ENCODE results near the gene KLHL12.
"Not testable (repeated sequence)": the region's sequence is repeated elsewhere in the genome, so short reads cannot be mapped to it uniquely, and the experiment has no call there.

KLHL12 gene

DNA sequence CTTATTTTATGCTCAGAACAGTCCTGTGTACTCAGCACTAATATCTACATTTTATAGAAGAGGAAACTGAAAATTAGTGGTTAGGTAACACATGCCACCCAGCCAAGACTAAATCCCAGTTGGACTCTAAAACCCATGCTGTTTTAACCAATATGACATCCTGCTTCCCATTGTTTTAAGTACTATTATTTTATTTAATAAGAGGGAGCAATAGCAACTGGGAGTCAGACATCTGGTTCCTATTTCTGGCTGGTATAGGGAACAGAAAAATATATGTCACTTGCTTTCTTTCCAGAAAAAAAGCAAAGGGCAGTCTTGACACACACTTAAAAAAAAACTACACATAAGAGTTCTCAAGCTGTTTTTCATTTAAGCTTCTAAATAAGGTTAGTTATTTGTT is 11.9 kb downstream of the KLHL12 start:
- no peak for DNase-seq (ENCODE audit: low read depth)
- TF ChIP-seq, protein P1, sequence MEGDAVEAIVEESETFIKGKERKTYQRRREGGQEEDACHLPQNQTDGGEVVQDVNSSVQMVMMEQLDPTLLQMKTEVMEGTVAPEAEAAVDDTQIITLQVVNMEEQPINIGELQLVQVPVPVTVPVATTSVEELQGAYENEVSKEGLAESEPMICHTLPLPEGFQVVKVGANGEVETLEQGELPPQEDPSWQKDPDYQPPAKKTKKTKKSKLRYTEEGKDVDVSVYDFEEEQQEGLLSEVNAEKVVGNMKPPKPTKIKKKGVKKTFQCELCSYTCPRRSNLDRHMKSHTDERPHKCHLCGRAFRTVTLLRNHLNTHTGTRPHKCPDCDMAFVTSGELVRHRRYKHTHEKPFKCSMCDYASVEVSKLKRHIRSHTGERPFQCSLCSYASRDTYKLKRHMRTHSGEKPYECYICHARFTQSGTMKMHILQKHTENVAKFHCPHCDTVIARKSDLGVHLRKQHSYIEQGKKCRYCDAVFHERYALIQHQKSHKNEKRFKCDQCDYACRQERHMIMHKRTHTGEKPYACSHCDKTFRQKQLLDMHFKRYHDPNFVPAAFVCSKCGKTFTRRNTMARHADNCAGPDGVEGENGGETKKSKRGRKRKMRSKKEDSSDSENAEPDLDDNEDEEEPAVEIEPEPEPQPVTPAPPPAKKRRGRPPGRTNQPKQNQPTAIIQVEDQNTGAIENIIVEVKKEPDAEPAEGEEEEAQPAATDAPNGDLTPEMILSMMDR (IDR thresholded peaks at IDR 0.05; ENCODE audit: control insufficient read depth, extremely low read depth, insufficient read depth), result no peak
- no peak overlapping the region for H3K4me3 ChIP-seq (ENCODE audit: low read depth, low read length)

DNA sequence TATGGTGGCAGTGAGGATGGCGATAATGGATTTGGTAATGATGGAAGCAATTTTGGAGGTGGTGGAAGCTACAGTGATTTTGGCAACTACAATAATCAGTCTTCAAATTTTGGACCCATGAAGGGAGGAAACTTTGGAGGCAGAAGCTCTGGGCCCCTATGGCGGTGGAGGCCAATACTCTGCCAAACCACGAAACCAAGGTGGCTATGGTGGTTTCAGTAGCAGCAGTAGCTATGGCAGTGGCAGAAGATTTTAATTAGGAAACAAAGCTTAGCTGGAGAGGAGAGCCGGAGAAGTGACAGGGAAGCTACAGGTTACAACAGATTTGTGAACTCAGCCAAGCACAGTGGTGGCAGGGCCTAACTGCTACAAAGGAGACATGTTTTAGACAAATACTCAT is 14.6 kb downstream of the KLHL12 start:
- H3K4me3 ChIP-seq (ENCODE audit: low read depth, low read length); DNase-seq (ENCODE audit: low read depth): not testable (repeated sequence)

DNA sequence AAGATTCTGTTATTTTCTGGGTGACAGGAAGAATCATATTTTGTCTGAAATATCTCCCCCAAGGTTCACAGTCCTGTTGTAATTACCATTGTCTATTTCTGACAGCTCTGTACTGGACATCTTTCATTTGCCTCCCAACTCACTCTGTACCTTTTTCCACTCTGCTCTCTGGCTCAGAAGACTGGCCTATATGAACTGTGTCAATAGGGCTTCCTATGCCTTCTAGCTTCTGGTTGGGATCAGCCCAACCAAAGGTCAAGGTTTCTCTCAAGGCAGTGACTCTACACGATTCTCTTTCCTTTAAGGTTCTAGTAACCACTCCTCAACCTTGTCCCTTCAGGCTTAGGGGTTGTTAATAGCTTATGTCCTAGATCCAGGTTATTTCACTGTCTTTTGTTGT is 17.5 kb downstream of the KLHL12 start:
- H3K4me3 ChIP-seq (ENCODE audit: low read depth, low read length), result no peak overlapping the region
- no peak for DNase-seq (ENCODE audit: low read depth)
- TF ChIP-seq, protein P1 (IDR thresholded peaks at IDR 0.05; ENCODE audit: control insufficient read depth, extremely low read depth, insufficient read depth), result no peak

DNA sequence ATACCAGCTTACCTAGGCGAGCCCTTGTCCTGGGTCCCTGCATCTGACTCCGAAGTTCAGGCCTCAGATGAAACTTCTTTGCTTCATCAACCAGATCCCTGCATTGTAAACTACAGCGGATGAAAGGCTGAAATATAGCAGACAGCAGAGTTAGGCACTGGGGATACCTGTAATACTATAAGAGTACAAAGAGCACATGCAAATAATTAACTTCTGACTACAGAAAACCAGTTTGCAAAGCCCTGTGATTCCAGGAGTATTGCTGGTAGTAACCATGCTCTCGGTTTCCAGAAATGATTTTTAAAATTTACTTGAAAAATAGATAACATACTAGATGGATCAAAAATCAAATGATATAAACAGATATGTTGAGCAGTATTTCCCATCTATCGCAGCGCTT is 18.0 kb downstream of the KLHL12 start:
- no peak overlapping the region for H3K4me3 ChIP-seq (ENCODE audit: low read depth, low read length)
- DNase-seq (ENCODE audit: low read depth), result no peak
- TF ChIP-seq, protein P1 (IDR thresholded peaks at IDR 0.05; ENCODE audit: control insufficient read depth, extremely low read depth, insufficient read depth), result no peak

DNA sequence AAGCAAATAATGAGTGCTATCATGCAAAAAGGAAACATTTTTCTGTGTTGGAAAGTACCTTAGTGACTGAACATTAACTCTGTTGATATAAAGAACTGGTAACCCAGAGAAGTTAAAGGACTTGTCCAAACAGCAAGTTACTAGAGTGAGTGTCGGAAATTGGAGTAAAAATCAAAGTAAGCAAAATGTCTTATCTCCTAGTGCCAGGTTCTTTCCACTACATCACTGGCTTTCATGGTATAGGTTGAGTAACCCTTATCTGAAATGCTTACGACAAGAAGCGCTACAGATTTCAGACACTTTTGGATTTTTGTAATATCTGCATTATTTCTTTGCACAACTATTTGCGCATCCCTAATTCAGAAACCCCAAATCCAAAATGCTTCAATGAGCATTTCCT is 21.7 kb downstream of the KLHL12 start:
- no peak overlapping the region for H3K4me3 ChIP-seq (ENCODE audit: low read depth, low read length)
- TF ChIP-seq, protein P1 (IDR thresholded peaks at IDR 0.05; ENCODE audit: control insufficient read depth, extremely low read depth, insufficient read depth), result no peak
- no peak for DNase-seq (ENCODE audit: low read depth)

DNA sequence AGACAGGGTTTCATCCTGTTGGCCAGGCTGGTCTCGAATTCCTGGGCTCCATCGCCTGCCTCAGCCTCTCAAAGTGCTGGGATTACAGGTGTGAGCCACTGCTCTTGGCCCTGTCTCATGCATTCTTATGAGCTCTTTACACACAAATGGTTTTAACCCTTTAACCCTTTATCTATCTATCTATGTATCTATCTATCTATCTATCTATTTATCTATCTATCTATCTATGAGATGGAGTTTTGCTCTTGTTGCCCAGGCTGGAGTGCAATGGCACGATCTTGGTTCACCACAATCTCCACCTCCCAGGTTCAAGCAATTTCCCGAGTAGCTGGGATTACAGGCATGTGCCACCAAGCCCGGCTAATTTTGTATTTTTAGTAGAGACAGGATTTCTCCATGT is 23.2 kb downstream of the KLHL12 start:
- H3K4me3 ChIP-seq (ENCODE audit: low read depth, low read length); DNase-seq (ENCODE audit: low read depth): not testable (repeated sequence)

DNA sequence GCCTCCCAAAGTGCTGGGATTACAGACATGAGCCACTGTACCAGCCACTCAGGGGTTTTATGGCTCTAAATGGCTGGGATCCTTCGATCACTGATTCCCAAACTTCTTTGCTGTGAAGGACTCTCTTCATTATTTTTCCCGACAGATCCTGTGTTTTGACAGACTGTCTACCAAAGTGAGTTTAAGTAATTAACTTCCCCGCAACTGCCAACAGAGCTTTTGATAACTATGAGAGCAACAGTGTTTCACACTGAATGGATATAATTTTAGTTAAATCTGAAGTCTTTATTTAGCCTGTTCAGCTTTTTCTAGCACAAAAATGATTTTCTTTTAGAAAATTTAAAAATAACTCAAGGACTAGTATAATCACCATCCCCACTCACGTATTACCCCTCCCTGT is 25.5 kb downstream of the KLHL12 start:
- DNase-seq (ENCODE audit: low read depth), result no peak
- H3K4me3 ChIP-seq (ENCODE audit: low read depth, low read length), result no peak overlapping the region
- TF ChIP-seq, protein P1 (IDR thresholded peaks at IDR 0.05; ENCODE audit: control insufficient read depth, extremely low read depth, insufficient read depth), result no peak

DNA sequence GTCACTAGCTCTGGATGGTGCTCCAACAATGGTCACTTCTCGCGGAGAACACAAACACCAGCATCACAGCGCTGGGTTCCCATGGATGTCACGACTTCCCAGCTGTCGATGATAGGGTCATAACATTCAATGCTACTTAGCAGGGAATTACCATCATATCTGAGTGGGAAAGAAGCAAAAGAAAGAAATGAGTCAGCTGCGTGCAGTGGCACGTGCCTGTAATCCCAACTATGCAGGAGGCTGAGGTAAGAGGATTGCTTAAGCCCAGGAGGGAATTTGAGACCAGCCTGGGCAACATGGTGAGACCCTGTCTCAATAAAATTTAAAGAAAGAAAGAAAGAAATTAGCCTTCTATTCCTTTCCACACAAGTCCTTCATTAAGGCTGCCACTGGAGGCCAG is 34.5 kb downstream of the KLHL12 start:
- H3K4me3 ChIP-seq (ENCODE audit: low read depth, low read length), result no peak overlapping the region
- TF ChIP-seq, protein P1 (IDR thresholded peaks at IDR 0.05; ENCODE audit: control insufficient read depth, extremely low read depth, insufficient read depth), result no peak
- DNase-seq (ENCODE audit: low read depth), result no peak
